ENCODE measurements around the gene NT5C1B.

- TF ChIP-seq CTCF (conservative IDR thresholded peaks at IDR 0.05 in 1 of 2, IDR thresholded peaks at IDR 0.05 in 1 of 2; ENCODE audit: extremely low read depth in 1 of 2, insufficient read depth in 1 of 2, low read depth in 1 of 2, low read length in 2 of 2) (no peak), EZH2 (IDR thresholded peaks at IDR 0.05; ENCODE audit: borderline replicate concordance, low read length) (no peak)
Observed at GRCh38 chr2:18540872-18541271, 48.5 kb downstream of the NT5C1B start.

Data from mammary epithelial cell (primary cell).